Measurements from ENCODE around the gene TGFBR3.

DNA sequence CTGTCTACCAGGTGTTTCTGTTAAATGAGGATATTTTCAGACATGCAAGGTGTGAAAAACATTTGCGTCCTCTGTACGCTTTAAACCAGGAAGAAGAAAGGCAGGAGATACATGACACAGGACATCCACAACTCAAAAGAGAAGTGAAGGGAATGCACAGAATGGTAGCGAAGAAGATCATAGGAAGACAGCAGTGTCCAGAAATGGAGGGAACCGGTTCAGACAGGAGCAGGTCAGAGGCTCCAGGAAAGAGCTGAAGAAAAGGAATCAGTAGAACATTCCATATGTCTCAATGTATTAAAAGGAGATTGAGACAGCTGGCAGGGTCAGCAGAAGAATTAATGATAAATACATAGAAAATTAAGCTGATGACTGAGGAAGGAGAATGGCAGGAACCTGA is 194.4 kb downstream of the TGFBR3 start:
- TF ChIP-seq TAF1 (IDR thresholded peaks at IDR 0.05; ENCODE audit: borderline replicate concordance, insufficient read depth, low read length), result no peak
- no peak for TF ChIP-seq POLR2AphosphoS5 (IDR thresholded peaks at IDR 0.05; ENCODE audit: low read depth, low read length)
- TF ChIP-seq, protein P1, sequence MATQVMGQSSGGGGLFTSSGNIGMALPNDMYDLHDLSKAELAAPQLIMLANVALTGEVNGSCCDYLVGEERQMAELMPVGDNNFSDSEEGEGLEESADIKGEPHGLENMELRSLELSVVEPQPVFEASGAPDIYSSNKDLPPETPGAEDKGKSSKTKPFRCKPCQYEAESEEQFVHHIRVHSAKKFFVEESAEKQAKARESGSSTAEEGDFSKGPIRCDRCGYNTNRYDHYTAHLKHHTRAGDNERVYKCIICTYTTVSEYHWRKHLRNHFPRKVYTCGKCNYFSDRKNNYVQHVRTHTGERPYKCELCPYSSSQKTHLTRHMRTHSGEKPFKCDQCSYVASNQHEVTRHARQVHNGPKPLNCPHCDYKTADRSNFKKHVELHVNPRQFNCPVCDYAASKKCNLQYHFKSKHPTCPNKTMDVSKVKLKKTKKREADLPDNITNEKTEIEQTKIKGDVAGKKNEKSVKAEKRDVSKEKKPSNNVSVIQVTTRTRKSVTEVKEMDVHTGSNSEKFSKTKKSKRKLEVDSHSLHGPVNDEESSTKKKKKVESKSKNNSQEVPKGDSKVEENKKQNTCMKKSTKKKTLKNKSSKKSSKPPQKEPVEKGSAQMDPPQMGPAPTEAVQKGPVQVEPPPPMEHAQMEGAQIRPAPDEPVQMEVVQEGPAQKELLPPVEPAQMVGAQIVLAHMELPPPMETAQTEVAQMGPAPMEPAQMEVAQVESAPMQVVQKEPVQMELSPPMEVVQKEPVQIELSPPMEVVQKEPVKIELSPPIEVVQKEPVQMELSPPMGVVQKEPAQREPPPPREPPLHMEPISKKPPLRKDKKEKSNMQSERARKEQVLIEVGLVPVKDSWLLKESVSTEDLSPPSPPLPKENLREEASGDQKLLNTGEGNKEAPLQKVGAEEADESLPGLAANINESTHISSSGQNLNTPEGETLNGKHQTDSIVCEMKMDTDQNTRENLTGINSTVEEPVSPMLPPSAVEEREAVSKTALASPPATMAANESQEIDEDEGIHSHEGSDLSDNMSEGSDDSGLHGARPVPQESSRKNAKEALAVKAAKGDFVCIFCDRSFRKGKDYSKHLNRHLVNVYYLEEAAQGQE (IDR thresholded peaks at IDR 0.05; ENCODE audit: insufficient read depth in 1 of 2, low read depth in 2 of 2, low read length in 2 of 2), result no peak
